B cell (primary cell): Measurements from ENCODE around the gene URAD. TPM values are rescaled to one million over a fixed set of nuclear protein-coding genes. Genes with fewer than 3 reads are reported as not detected.

Experiments used
- ATAC-seq: fragments of 200-7000 bp; cut with Tn5 transposase; one replicate; pipeline ENCODE4 v1.10.0; 2021; ENCODE audit warnings: low read depth, mild to moderate bottlenecking, moderate number of reproducible peaks, moderate library complexity
- CTCF ChIA-PET: fragments of 350-600 bp; sonication (Branson Sonifier 250); formaldehyde crosslinking; loops from one replicate; lab custom pipeline; 2021; ENCODE audit warnings: antibody characterized with exemption, inconsistent platforms; lab: Charles Lee
- POLR2A ChIA-PET: fragments of 350-600 bp; sonication (Branson Sonifier 250); formaldehyde crosslinking; loops from one replicate; lab custom pipeline; 2021; ENCODE audit warnings: antibody characterized with exemption; lab: Charles Lee
- DNase-seq: peaks from one replicate; pipeline ENCODE4 v3.0.0; 2013
- H2AFZ ChIP-seq: 2 replicates; pipeline ENCODE4 v1.6.1; 2012; ENCODE audit warnings: mild to moderate bottlenecking, low read depth, low read length; ENCODE audit not compliant: insufficient read depth, poor library complexity, severe bottlenecking
- H3K27ac ChIP-seq, 2 donors: 1 replicate in 1 of 2; 2 replicates in 1 of 2; pipeline ENCODE4 v1.5.1; 2012 to 2013; ENCODE audit warnings: low read length in 2 of 2, mild to moderate bottlenecking in 2 of 2, moderate library complexity in 1 of 2
- H3K27me3 ChIP-seq, 4 experiments: fragments of 200-600 bp in 1 of 4; sonication (generic) in 1 of 4; replicated peaks in 1 of 4; 1 replicate in 2 of 4; 2 replicates in 2 of 4; pipeline versions ENCODE4 v1.6.1 to v1.7.0; 2013 to 2016; ENCODE audit warnings: low read length in 3 of 4, mild to moderate bottlenecking in 2 of 4, mixed read lengths in 1 of 4, moderate library complexity in 1 of 4; ENCODE audit not compliant: insufficient read depth in 4 of 4, control insufficient read depth in 3 of 4; ENCODE audit errors: control extremely low read depth in 1 of 4
- H3K36me3 ChIP-seq, 2 experiments: replicated peaks in 1 of 2; 1 replicate in 1 of 2; 2 replicates in 1 of 2; pipeline versions ENCODE4 v1.6.1 to v1.7.1; 2013; ENCODE audit warnings: low read length in 1 of 2; ENCODE audit not compliant: insufficient read depth in 2 of 2, control insufficient read depth in 1 of 2; ENCODE audit errors: control extremely low read depth in 1 of 2, extremely low read depth in 1 of 2
- H3K4me1 ChIP-seq, 2 donors: fragments of 200-600 bp in 1 of 2; sonication (generic) in 1 of 2; 1 replicate in 1 of 2; 2 replicates in 1 of 2; pipeline versions ENCODE4 v1.5.1 to v1.6.1; 2013 to 2017; ENCODE audit warnings: low read length in 2 of 2; ENCODE audit not compliant: control insufficient read depth in 2 of 2, insufficient read depth in 2 of 2
- H3K4me2 ChIP-seq: replicated peaks from 2 replicates; pipeline ENCODE3; 2012; ENCODE audit warnings: mild to moderate bottlenecking, low read depth, low read length; ENCODE audit not compliant: poor library complexity, severe bottlenecking
- H3K4me3 ChIP-seq, 5 experiments: fragments of 200-600 bp in 1 of 5; sonication (generic) in 1 of 5; 1 replicate in 3 of 5; 2 replicates in 2 of 5; pipeline versions ENCODE4 v1.5.1 to v1.7.0; 2011 to 2016; ENCODE audit warnings: low read length in 4 of 5, mild to moderate bottlenecking in 4 of 5, low read depth in 2 of 5, control low read depth in 1 of 5, moderate library complexity in 1 of 5; ENCODE audit not compliant: insufficient read depth in 1 of 5; ENCODE audit errors: control extremely low read depth in 1 of 5, extremely low read depth in 1 of 5
- H3K79me2 ChIP-seq: fragments of 200-600 bp; sonication (generic); one replicate; pipeline ENCODE4 v1.6.0; 2016; ENCODE audit warnings: low read length; ENCODE audit not compliant: control insufficient read depth, insufficient read depth
- H3K9ac ChIP-seq: fragments of 200-600 bp; sonication (generic); 2 replicates; pipeline ENCODE4 v1.6.1; 2017; ENCODE audit warnings: mild to moderate bottlenecking, low read length, moderate library complexity
- H3K9me3 ChIP-seq, 3 donors: one replicate each; pipeline versions ENCODE4 v1.6.1 to v1.7.1; 2013; ENCODE audit warnings: low read length in 2 of 3; ENCODE audit not compliant: control insufficient read depth in 2 of 3, insufficient read depth in 1 of 3; ENCODE audit errors: control extremely low read depth in 1 of 3
- H4K20me1 ChIP-seq: 2 replicates; pipeline ENCODE4 v1.6.0; 2012; ENCODE audit warnings: mild to moderate bottlenecking, low read length; ENCODE audit not compliant: insufficient read depth, control insufficient read depth, poor library complexity, severe bottlenecking
- H3K27ac Mint-ChIP-seq: one replicate; pipeline ENCODE4 v1.8.0; 2021; ENCODE audit warnings: mixed read lengths
- H3K27me3 Mint-ChIP-seq: one replicate; pipeline ENCODE4 v1.8.0; 2021; ENCODE audit warnings: mixed read lengths
- H3K4me1 Mint-ChIP-seq: one replicate; pipeline ENCODE4 v1.8.0; 2021; ENCODE audit warnings: mixed read lengths
- H3K4me3 Mint-ChIP-seq: one replicate; pipeline ENCODE4 v1.8.0; 2021; ENCODE audit warnings: mixed read lengths
- H3K9me3 Mint-ChIP-seq: one replicate; pipeline ENCODE4 v1.8.0; 2022; ENCODE audit warnings: mixed read lengths; ENCODE audit not compliant: insufficient read depth
- EZH2 ChIP-seq: IDR thresholded peaks from 2 replicates; pipeline ENCODE4 v1.6.1; 2012; ENCODE audit warnings: borderline replicate concordance, low read depth, mild to moderate bottlenecking, moderate library complexity, low read length; ENCODE audit not compliant: insufficient read depth, poor library complexity, severe bottlenecking
- whole genome bisulfite sequencing: methylation state at CpG from one replicate; pipeline ENCODE4 v1.1.5; 2013; ENCODE audit warnings: missing lambda C conversion rate; ENCODE audit not compliant: insufficient coverage; 5-methylcytosine and 5-hydroxymethylcytosine counted together
- intact Hi-C: fragments of 100-400 bp; cut with micrococcal nuclease; formaldehyde crosslinking; loops from one replicate; pipeline ENCODE4 v1.10.0; 2022
- polyA plus RNA-seq: library from polyadenylated mRNA; depleted of rRNA; stranded (reverse); fragments of >200 nt; gene quantifications from 2 replicates; pipeline ENCODE4 v1.2.3, GENCODE V29; 2012
- total RNA-seq, 2 donors: library from RNA; stranded (reverse); fragments of 120-200 nt in 1 of 2; gene quantifications; 1 replicate in 1 of 2; 2 replicates in 1 of 2; pipeline versions ENCODE4 v1.2.3 to v1.2.4, GENCODE V29; 2013 to 2022
- TF ChIP-seq, protein P1 (sequence below): fragments of 200-600 bp; IDR thresholded peaks from one replicate; pipeline ENCODE4 v1.8.0; 2022; ENCODE audit warnings: antibody characterized with exemption, mild to moderate bottlenecking

URAD gene
- total and polyA plus RNA-seq, 2 donors (not counting 1 experiment from before 2014, with no cell fraction given): not detected

DNA sequence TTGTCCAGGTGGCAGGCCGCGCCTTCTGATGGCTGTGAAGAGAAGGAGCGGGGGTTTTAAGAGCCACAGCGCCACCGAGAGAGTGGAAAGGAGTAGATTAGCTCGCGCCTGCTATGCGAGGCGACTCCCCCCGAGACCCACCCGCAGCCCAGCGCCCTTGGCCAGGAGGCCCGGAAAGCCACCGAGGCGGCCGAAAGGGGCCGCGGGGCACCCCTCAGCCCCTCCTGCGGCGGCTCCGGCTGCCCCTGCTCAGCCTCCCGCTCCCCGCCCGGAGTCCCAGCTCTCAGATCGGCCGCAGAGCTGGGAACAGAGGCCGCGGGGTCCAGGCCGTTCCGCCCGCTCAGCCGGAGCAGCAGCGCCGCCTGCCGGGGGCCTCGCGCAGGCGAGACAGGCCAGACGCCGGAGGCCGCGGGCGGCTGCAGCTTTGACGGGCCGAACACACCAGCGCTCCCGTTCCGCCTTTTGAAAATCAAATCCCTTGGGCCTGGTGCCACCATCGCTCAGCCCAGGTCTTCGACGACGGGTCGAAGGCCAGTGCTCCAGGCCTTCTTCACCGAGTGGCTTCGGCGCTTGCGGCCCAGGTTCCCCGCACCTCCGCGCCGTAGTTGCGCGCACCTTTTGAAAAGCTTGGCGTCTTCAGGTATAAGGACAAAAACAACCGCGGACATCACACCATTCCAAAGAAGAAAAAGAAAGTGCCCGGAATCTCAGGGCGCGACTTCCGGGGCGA lies 34.7 kb downstream of the URAD start:
- peaks cover 0 to 58% (median 44%) of the 10 kb centered on the region in 4 experiments for H3K27me3 ChIP-seq
- peaks cover 21 to 25% of the 10 kb centered on the region in 2 donors for H3K4me1 ChIP-seq
- Mint-ChIP-seq H3K27ac (no peak overlapping the region), H3K4me3 (peak overlapping the region; percentile 86), H3K9me3 (no peaks in the 10 kb centered on the region), H3K27me3 (peaks cover 74% of the 10 kb centered on the region), H3K4me1 (peaks cover 15% of the 10 kb centered on the region)
- no peaks in the 10 kb centered on the region for H4K20me1 ChIP-seq
- peak overlapping the region; percentile 59 for H2AFZ ChIP-seq
- no peak overlapping the region for H3K27ac ChIP-seq
- no peaks in the 10 kb centered on the region for H3K79me2 ChIP-seq
- peaks cover 0 to 12% (median 1%) of the 10 kb centered on the region in 3 donors for H3K9me3 ChIP-seq
- 2% methylated on average over 71 of the region's 71 CpGs for WGBS
- intact Hi-C loops: loop anchor here (2.0 to 10.0 kb wide), 2 partner anchors 37 to 579 kb away; no protein-coding TSS in a partner anchor
- ATAC-seq (peak; percentile 88), DNase-seq (peak; percentile 81)
- POLR2A ChIA-PET: no interaction called here
- no peaks in the 10 kb centered on the region for H3K36me3 ChIP-seq
- peak overlapping the region in 4 of 5 experiments; percentile 31 to 53 (median 43) for H3K4me3 ChIP-seq
- peak overlapping the region; percentile 62 for H3K9ac ChIP-seq
- H3K4me2 ChIP-seq: peak overlapping the region; percentile 80
- TF ChIP-seq, protein P1, sequence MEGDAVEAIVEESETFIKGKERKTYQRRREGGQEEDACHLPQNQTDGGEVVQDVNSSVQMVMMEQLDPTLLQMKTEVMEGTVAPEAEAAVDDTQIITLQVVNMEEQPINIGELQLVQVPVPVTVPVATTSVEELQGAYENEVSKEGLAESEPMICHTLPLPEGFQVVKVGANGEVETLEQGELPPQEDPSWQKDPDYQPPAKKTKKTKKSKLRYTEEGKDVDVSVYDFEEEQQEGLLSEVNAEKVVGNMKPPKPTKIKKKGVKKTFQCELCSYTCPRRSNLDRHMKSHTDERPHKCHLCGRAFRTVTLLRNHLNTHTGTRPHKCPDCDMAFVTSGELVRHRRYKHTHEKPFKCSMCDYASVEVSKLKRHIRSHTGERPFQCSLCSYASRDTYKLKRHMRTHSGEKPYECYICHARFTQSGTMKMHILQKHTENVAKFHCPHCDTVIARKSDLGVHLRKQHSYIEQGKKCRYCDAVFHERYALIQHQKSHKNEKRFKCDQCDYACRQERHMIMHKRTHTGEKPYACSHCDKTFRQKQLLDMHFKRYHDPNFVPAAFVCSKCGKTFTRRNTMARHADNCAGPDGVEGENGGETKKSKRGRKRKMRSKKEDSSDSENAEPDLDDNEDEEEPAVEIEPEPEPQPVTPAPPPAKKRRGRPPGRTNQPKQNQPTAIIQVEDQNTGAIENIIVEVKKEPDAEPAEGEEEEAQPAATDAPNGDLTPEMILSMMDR: peak; percentile 86
- TF ChIP-seq EZH2: peak; percentile 6
- CTCF ChIA-PET: interaction anchor here (0.5 to 3.8 kb wide), 21 partner anchors 8 to 1007 kb away, joined by 3 to 43 read pairs (median 5); partner anchors contain the start of genes CDX2 and PDX1
